Measurements from ENCODE around the gene ANKS1A. TPM values are rescaled to one million over a fixed set of nuclear protein-coding genes. Genes with fewer than 3 reads are reported as not detected.

ANKS1A gene
- total RNA-seq, 2 donors from 2014 or later: 25.3 to 26.0 TPM

GRCh38 chr6:35089935-35090505 lies 201.0 kb downstream of the ANKS1A start:
- no peaks in the 10 kb centered on the region for H3K27me3 ChIP-seq
- H3K27ac ChIP-seq: no peak overlapping the region
- H3K36me3 ChIP-seq: peaks cover 5% of the 10 kb centered on the region
- no peak overlapping the region for H3K9ac ChIP-seq (ENCODE audit: low read depth in 2 of 2, low read length in 2 of 2)
- no peaks in the 10 kb centered on the region for H3K9me3 ChIP-seq
- H3K4me3 ChIP-seq: no peak overlapping the region
- DNase-seq: peak; percentile 15
- H3K4me1 ChIP-seq: no peaks in the 10 kb centered on the region
- TF ChIP-seq CTCF (IDR thresholded peaks at IDR 0.05): no peak
- intact Hi-C loops (cut with DNase I): no loop called here

GRCh38 chr6:35090734-35091133 lies 201.7 kb downstream of the ANKS1A start:
- H3K4me1 ChIP-seq: no peaks in the 10 kb centered on the region
- no peaks in the 10 kb centered on the region for H3K27me3 ChIP-seq
- no peaks in the 10 kb centered on the region for H3K9me3 ChIP-seq
- intact Hi-C loops (cut with DNase I): no loop called here
- H3K36me3 ChIP-seq: peaks cover 5% of the 10 kb centered on the region
- TF ChIP-seq CTCF (IDR thresholded peaks at IDR 0.05): no peak
- H3K9ac ChIP-seq (ENCODE audit: low read depth in 2 of 2, low read length in 2 of 2): no peak overlapping the region
- no peak overlapping the region for H3K4me3 ChIP-seq
- DNase-seq: peak; percentile 14
- H3K27ac ChIP-seq: no peak overlapping the region

DNA sequence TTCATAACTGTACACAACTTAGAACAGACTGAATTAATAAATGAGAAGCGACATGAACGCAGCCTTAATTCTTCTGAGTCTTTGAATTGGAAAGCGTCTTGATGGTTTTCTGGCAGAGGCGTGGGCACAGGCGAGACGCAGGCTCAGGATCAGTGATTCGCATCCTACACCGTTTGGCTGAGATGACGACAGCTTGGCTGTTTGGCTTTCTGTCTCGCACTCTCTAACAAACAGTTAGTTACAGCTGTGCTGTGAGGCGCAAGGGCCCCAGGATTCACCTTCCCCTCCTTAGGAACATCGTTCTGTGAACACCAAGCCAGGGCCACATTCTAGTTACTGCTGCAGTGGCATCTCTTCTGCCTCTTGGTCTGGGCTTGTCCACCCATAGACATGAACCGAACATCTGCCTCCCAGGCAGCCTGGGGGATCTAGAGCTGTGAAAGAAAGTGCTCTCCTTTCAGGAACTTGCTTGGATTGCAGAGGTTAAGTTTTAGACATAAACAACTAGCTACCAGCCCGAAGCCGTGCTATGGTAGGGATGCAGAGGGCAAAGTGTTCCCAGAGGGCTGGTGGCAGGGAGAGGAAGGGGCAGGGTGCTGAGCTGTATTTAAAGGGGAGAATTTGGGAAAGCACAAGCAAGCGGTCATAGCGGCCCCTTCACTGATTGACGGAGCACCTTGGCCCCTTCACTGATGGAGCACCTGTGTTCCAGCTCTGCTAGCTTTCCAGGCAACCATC lies 202.5 kb downstream of the ANKS1A start:
- intact Hi-C loops (cut with DNase I): no loop called here
- Histone ChIP-seq H3K9ac (ENCODE audit: low read depth in 2 of 2, low read length in 2 of 2) (no peak overlapping the region), H3K36me3 (peaks cover 5% of the 10 kb centered on the region), H3K9me3 (no peaks in the 10 kb centered on the region), H3K4me3 (no peak overlapping the region), H3K27ac (peak overlapping the region; percentile 9), H3K27me3 (no peaks in the 10 kb centered on the region), H3K4me1 (no peaks in the 10 kb centered on the region)
- peak; percentile 15 for DNase-seq
- TF ChIP-seq CTCF (IDR thresholded peaks at IDR 0.05): no peak

DNA sequence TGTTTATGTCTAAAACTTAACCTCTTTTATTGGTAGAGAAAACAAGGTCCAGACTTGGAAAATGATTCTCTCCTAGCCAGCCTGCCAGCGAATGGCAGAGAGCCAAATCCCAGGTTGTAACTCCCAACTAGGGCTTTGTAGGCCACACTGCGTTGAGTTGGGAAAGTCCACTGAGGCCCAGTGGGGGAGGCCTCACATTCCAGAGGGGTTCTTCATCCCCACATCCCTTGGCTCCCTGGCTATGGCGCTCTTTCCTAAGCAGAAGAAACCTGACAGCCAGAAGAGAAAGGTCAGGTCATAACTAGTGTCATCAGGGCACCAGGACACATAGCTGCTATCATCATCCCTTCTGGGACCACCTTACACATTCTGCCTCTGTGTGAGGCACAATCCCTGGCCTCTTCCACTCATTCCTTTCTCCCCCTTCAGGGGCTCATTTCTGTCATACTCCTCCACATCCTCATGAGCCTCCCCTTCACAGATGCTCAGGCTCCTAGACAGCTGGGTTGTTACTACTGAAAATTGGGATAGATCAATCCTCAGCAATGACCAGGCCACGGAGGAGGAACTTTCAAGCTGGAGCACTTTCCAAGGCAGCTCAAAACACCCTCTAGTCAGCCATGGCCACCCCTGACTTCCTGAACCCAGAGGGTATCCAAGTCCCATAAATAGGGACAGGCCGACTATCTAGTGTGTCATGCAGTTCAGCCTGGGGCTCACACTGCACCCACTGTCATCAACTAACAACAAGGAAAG lies 203.5 kb downstream of the ANKS1A start:
- TF ChIP-seq CTCF (IDR thresholded peaks at IDR 0.05): no peak
- H3K36me3 ChIP-seq: no peaks in the 10 kb centered on the region
- intact Hi-C loops (cut with DNase I): no loop called here
- no peak overlapping the region for H3K27ac ChIP-seq
- DNase-seq: peak; percentile 16
- H3K9ac ChIP-seq (ENCODE audit: low read depth in 2 of 2, low read length in 2 of 2): no peak overlapping the region
- no peaks in the 10 kb centered on the region for H3K4me1 ChIP-seq
- no peaks in the 10 kb centered on the region for H3K27me3 ChIP-seq
- no peaks in the 10 kb centered on the region for H3K9me3 ChIP-seq
- no peak overlapping the region for H3K4me3 ChIP-seq

- Histone ChIP-seq H3K9ac (ENCODE audit: low read depth in 2 of 2, low read length in 2 of 2) (no peak overlapping the region), H3K4me1 (no peaks in the 10 kb centered on the region)
- intact Hi-C loops (cut with DNase I): no loop called here
Measured at GRCh38 chr6:35093118-35093445, 204.0 kb downstream of the ANKS1A start.

More at GRCh38 chr6:35093118-35093445, 204.0 kb downstream of the ANKS1A start:
- no peaks in the 10 kb centered on the region for H3K27me3 ChIP-seq
- no peak for DNase-seq
- no peaks in the 10 kb centered on the region for H3K9me3 ChIP-seq
- TF ChIP-seq CTCF (IDR thresholded peaks at IDR 0.05): no peak
- no peaks in the 10 kb centered on the region for H3K36me3 ChIP-seq
- no peak overlapping the region for H3K4me3 ChIP-seq
- H3K27ac ChIP-seq: no peak overlapping the region

Measured in colonic mucosa (tissue), 4 donors.